K562 (cell line): Measurements from ENCODE around the gene ERBB4. TPM values are rescaled to one million over a fixed set of nuclear protein-coding genes. Genes with fewer than 3 reads are reported as not detected.

ENCODE experiments used
- C11orf30 ChIP-seq: fragments of 450-650 bp; IDR thresholded peaks from 2 replicates; pipeline ENCODE4 v1.6.1; 2016; ENCODE audit warnings: low read depth, mild to moderate bottlenecking
- CEBPG ChIP-seq, 3 experiments: fragments of 200-800 bp in 1 of 3; sonication (Bioruptor generic) in 1 of 3; sonication (generic) in 1 of 3; formaldehyde crosslinking in 1 of 3; IDR thresholded peaks in 2 of 3; conservative IDR thresholded peaks in 1 of 3; 2 replicates each; pipeline versions ENCODE4 v1.6.1 to v1.8.0; 2016 to 2022; ENCODE audit warnings: missing compliant biosample characterization in 2 of 3, missing genetic modification characterization in 2 of 3, mild to moderate bottlenecking in 1 of 3, missing genetic modification reagents in 1 of 3
- GTF3C2 ChIP-seq: IDR thresholded peaks from 3 replicates; pipeline ENCODE4 v1.6.1; 2011; ENCODE audit warnings: borderline replicate concordance, mild to moderate bottlenecking, moderate library complexity; ENCODE audit not compliant: insufficient read length; ENCODE audit errors: extremely low read depth
- MITF ChIP-seq: IDR thresholded peaks from 2 replicates; pipeline ENCODE4 v1.6.1; 2014; ENCODE audit warnings: antibody characterized with exemption
- RNF219 ChIP-seq: fragments of 250-450 bp; sonication (Bioruptor Pico); IDR thresholded peaks from 2 replicates; pipeline ENCODE4 v1.5.0; 2022; ENCODE audit warnings: mild to moderate bottlenecking
- ZBTB40 ChIP-seq, 2 experiments: fragments of 450-650 bp in 1 of 2; sonication (generic) in 1 of 2; formaldehyde crosslinking in 1 of 2; IDR thresholded peaks; 2 replicates each; pipeline versions ENCODE4 v1.7.1 to v1.9.0; 2016 to 2022; ENCODE audit warnings: inconsistent platforms in 1 of 2, mild to moderate bottlenecking in 1 of 2, missing genetic modification reagents in 1 of 2
- polyA plus RNA-seq, 8 experiments: library from polyadenylated mRNA; depleted of rRNA in 4 of 8; stranded (reverse) in 5 of 8; unstranded in 3 of 8; fragments of >200 nt; fragmentation: Nextera tagmentation in 2 of 8; fragmentation: Illumina TruSeq in 1 of 8; extraction: Ambion mirVana in 2 of 8; extraction: Trizol in 1 of 8; gene quantifications; 2 replicates each; pipeline versions ENCODE4 v1.2.1 to v1.2.3, GENCODE V29; 2011 to 2014; ENCODE audit warnings: inconsistent platforms in 1 of 8, missing spikeins in 1 of 8
- total RNA-seq, 7 experiments: library from RNA; depleted of rRNA in 6 of 7; stranded (reverse); fragments of >200 nt in 6 of 7; fragmentation: Illumina TruSeq in 2 of 7; extraction: Trizol in 2 of 7; gene quantifications; 2 replicates each; pipeline versions ENCODE4 v1.2.1 to v1.2.3, GENCODE V29; 2011 to 2021; ENCODE audit warnings: low replicate concordance in 1 of 7

ERBB4 gene
- total and polyA plus RNA-seq, 9 of the 15 experiments (the other 6 are each of a cell fraction or from before 2014, with no cell fraction given), result not detected

GRCh38 chr2:212141499-212141898 is 397.1 kb downstream of the ERBB4 start (continued):
- no peak for TF ChIP-seq ZBTB40 (IDR thresholded peaks at IDR 0.05)
- TF ChIP-seq ZBTB40 (CRISPR knock-in tag; IDR thresholded peaks at IDR 0.05), result no peak
- TF ChIP-seq MITF, result no peak
- no peak for TF ChIP-seq C11orf30
- TF ChIP-seq RNF219 (CRISPR knock-in tag), result no peak
- TF ChIP-seq CEBPG (CRISPR knock-in tag; IDR thresholded peaks at IDR 0.05), result no peak
- no peak for TF ChIP-seq CEBPG (tag; conservative IDR thresholded peaks at IDR 0.05 in 1 of 2, IDR thresholded peaks at IDR 0.05 in 1 of 2)
- TF ChIP-seq GTF3C2, result no peak
